HEK293T (cell line): Measurements from ENCODE around the gene ZNF557.

Experiments used
- CTCF ChIA-PET: fragments of 350-600 bp; formaldehyde crosslinking; extraction: SDS; loops from one replicate; lab custom pipeline; 2021; ENCODE audit warnings: antibody characterized with exemption, inconsistent platforms; lab: Yijun Ruan, JAX
- POLR2A ChIA-PET: fragments of 350-600 bp; formaldehyde crosslinking; extraction: SDS; loops from one replicate; lab custom pipeline; 2020; ENCODE audit warnings: antibody characterized with exemption, inconsistent platforms; lab: Yijun Ruan, JAX
- DNase-seq: peaks from one replicate; pipeline ENCODE4 v3.0.0; 2012; ENCODE audit warnings: mixed read lengths; ENCODE audit errors: extremely low spot score
- ARNT ChIP-seq: fragments of 450-650 bp; IDR thresholded peaks from 2 replicates; pipeline ENCODE4 v1.6.1; 2017; ENCODE audit warnings: mild to moderate bottlenecking
- BHLHE40 ChIP-seq: fragments of 450-650 bp; IDR thresholded peaks from 2 replicates; pipeline ENCODE4 v1.6.1; 2016; ENCODE audit warnings: mild to moderate bottlenecking, moderate library complexity, borderline replicate concordance
- CTBP1 ChIP-seq: fragments of 450-650 bp; IDR thresholded peaks from 2 replicates; pipeline ENCODE4 v1.6.1; 2016; ENCODE audit warnings: borderline replicate concordance
- ELF4 ChIP-seq: fragments of 450-650 bp; IDR thresholded peaks from 2 replicates; pipeline ENCODE4 v1.6.1; 2017; ENCODE audit warnings: antibody characterized with exemption
- FOXA1 ChIP-seq: fragments of 450-650 bp; IDR thresholded peaks from 2 replicates; pipeline ENCODE4 v1.6.1; 2016; ENCODE audit warnings: mild to moderate bottlenecking
- FOXK2 ChIP-seq: fragments of 450-650 bp; IDR thresholded peaks from 2 replicates; pipeline ENCODE4 v1.6.1; 2016; ENCODE audit warnings: mild to moderate bottlenecking
- FOXM1 ChIP-seq: fragments of 450-650 bp; IDR thresholded peaks from 2 replicates; pipeline ENCODE4 v1.6.1; 2017; ENCODE audit warnings: mild to moderate bottlenecking, borderline replicate concordance
- HDGF ChIP-seq: fragments of 450-650 bp; IDR thresholded peaks from 2 replicates; pipeline ENCODE4 v1.6.1; 2017; ENCODE audit warnings: antibody characterized with exemption, borderline replicate concordance
- L3MBTL2 ChIP-seq: fragments of 450-650 bp; conservative IDR thresholded peaks from 2 replicates; pipeline ENCODE4 v1.6.1; 2016; ENCODE audit warnings: mild to moderate bottlenecking
- LEF1 ChIP-seq: fragments of 450-650 bp; IDR thresholded peaks from 2 replicates; pipeline ENCODE4 v1.6.1; 2017; ENCODE audit warnings: mild to moderate bottlenecking, borderline replicate concordance
- NFRKB ChIP-seq: fragments of 450-650 bp; IDR thresholded peaks from 2 replicates; pipeline ENCODE4 v1.6.1; 2016; ENCODE audit warnings: mild to moderate bottlenecking, moderate library complexity
- SP1 ChIP-seq: fragments of 450-650 bp; IDR thresholded peaks from 2 replicates; pipeline ENCODE4 v1.6.1; 2017
- SUZ12 ChIP-seq: fragments of 450-650 bp; IDR thresholded peaks from 2 replicates; pipeline ENCODE4 v1.6.1; 2016; ENCODE audit warnings: mild to moderate bottlenecking
- TARDBP ChIP-seq: fragments of 450-650 bp; IDR thresholded peaks from 2 replicates; pipeline ENCODE4 v1.6.1; 2016
- ZNF384 ChIP-seq: fragments of 450-650 bp; IDR thresholded peaks from 2 replicates; pipeline ENCODE4 v1.6.1; 2016
- TF ChIP-seq, protein P1 (sequence below): fragments of 450-650 bp; IDR thresholded peaks from 2 replicates; pipeline ENCODE4 v1.6.1; 2016

Gene ZNF557

GRCh38 chr19:7130043-7130442, 60.5 kb downstream of the ZNF557 start:
- POLR2A ChIA-PET = no interaction called here
- DNase-seq = no peak
- CTCF ChIA-PET = no interaction called here
- TF ChIP-seq BHLHE40 = no peak
- no peak for TF ChIP-seq ARNT
- no peak for TF ChIP-seq SP1
- no peak for TF ChIP-seq LEF1
- TF ChIP-seq FOXM1 = no peak
- TF ChIP-seq SUZ12 = no peak
- no peak for TF ChIP-seq ELF4
- no peak for TF ChIP-seq FOXA1
- TF ChIP-seq L3MBTL2 = no peak
- no peak for TF ChIP-seq HDGF
- TF ChIP-seq NFRKB = no peak
- TF ChIP-seq TARDBP = no peak

GRCh38 chr19:7132054-7132453, 62.6 kb downstream of the ZNF557 start:
- CTCF ChIA-PET = no interaction called here
- no peak for TF ChIP-seq FOXK2
- no peak for TF ChIP-seq CTBP1
- TF ChIP-seq TARDBP = no peak
- no peak for TF ChIP-seq ZNF384
- no peak for TF ChIP-seq SUZ12
- TF ChIP-seq, protein P1, sequence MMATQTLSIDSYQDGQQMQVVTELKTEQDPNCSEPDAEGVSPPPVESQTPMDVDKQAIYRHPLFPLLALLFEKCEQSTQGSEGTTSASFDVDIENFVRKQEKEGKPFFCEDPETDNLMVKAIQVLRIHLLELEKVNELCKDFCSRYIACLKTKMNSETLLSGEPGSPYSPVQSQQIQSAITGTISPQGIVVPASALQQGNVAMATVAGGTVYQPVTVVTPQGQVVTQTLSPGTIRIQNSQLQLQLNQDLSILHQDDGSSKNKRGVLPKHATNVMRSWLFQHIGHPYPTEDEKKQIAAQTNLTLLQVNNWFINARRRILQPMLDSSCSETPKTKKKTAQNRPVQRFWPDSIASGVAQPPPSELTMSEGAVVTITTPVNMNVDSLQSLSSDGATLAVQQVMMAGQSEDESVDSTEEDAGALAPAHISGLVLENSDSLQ = no peak
- no peak for TF ChIP-seq FOXA1
- no peak for TF ChIP-seq BHLHE40
- no peak for TF ChIP-seq LEF1
- no peak for TF ChIP-seq FOXM1
- TF ChIP-seq HDGF = no peak
- no peak for TF ChIP-seq ELF4
- TF ChIP-seq NFRKB = no peak
- TF ChIP-seq SP1 = no peak
- no peak for TF ChIP-seq ARNT
- no peak for DNase-seq
- POLR2A ChIA-PET = no interaction called here

DNA sequence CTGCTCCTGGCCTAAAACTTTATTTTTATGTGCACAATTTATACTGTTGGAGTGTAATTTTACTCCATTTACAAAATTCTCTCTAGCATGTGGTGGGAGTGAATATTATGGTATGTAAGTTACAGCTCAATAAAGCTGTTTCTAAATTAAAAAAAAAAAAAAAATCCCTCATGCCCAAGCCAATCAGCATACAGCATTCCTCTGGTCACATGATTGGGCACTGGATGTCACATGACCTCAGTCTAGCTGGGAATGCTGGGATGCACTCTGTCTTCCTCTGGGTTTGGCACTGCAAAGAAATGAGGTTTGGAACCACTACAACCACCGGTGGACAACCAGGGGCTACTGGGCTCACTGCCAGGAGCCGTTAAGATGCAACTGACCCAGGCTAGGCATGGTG, 67.6 kb downstream of the ZNF557 start:
- ChIA-PET POLR2A (no interaction called here), CTCF (no interaction called here)
- TF ChIP-seq SUZ12 (no peak), SP1 (no peak), ZNF384 (peak; percentile 48; the same call in 1 of the 2 replicates), NFRKB (no peak), CTBP1 (no peak)
- DNase-seq = no peak
